CD4-positive, alpha-beta T cell treated with Interleukin-10 for 1 hour (primary cell): ENCODE data around the gene DDX24.
A peak's percentile ranks its signal among the peaks of the same experiment; 100 is the strongest.
"Not testable (repeated sequence)": the region's sequence is repeated elsewhere in the genome, so short reads cannot be mapped to it uniquely, and the experiment has no call there.

Experiments
- DNase-seq: peaks from one replicate; pipeline ENCODE4 v3.0.0-alpha.2; 2020

Gene DDX24

GRCh38 chr14:94079891-94080620 lies 946 bp downstream of the DDX24 start:
- peak; percentile 39 for DNase-seq

DNA sequence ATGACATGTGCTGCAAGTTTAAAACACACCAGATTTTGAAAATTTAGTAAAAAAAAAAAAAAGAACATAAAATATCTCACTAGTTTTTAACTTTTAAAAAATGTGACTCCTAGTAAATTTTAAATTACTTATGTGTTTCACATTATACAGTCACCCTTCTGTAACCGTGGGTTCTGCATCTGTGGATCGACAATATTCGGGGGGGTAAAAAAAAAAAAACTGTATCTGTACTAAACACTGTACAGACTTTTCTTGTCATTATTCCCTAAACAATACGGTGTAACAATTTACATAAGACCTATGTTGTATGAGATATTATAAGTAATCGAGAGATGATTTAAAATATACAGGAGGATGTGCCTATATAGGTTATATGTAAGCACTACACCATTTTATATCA lies 3.2 kb downstream of the DDX24 start:
- no peak for DNase-seq

DNA sequence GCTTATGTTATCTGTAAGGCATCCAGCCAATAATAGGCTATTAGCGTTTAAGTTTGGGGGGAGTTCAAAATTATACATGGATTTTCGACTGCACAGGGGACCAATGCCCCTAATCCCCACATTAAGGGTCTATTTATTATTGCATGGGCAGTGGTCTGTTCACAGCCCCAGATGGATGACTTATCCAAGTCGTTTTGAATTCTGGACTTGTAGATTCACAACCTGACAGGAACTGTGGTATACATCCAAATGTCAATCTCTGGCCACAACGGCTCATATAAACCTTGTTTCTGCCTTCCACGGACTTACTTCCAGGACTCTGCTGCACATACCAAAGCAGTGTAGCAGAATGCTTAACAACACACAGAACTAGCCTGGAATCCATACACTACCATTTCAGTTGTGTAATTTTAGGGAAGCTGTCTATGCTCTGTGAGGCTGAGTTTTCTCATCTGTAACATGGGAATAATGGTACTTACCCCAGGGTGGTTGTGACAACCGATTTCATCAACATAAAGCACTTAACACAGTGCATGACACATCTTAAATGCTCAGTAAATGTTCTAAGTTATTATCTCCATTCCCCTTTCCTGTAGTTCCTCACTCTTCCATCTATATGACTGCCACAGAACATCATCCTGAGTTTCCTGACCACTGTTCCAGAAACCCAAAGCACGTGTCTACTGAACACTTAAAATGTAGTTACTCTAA lies 3.7 kb downstream of the DDX24 start:
- DNase-seq, result no peak

DNA sequence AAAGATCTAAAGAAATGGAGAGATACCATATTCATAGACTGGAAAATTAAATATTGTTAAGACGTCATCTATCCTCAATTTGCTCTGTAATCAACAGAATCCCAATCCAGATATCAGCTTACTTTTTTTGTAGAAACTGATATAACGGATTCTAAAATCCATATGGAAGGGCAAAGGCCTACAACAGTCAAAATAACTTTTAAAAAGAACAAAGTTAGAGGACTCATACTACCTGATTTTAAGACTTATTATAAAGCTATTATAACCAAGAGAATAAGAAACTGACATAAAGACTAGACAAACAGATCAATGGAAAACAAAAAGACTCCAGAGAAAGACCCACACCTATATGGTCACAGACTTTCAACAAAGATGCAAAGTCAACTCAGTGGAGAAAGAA lies 6.0 kb downstream of the DDX24 start:
- no peak for DNase-seq

DNA sequence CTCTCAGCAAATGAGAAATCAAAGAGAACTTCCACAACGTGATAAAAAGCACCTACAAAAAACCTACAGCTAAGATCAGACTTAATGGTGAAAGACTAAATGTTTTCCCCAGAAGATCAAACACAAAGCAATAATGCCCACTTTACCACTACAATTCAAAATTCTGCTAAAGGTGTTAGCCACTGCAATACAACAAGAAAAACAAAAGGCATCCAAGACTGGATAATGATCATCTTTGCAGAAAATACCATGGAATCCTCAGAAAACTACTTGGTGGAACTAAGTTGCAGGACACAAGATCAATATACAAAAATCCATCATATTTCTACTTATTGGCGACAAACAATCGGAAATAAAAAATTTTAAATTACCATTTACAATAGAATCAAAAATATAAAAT lies 6.5 kb downstream of the DDX24 start:
- DNase-seq, result no peak

- not testable (repeated sequence) for DNase-seq
These were observed 8.9 kb downstream of the DDX24 start for GRCh38 chr14:94072076-94072475.

DNA sequence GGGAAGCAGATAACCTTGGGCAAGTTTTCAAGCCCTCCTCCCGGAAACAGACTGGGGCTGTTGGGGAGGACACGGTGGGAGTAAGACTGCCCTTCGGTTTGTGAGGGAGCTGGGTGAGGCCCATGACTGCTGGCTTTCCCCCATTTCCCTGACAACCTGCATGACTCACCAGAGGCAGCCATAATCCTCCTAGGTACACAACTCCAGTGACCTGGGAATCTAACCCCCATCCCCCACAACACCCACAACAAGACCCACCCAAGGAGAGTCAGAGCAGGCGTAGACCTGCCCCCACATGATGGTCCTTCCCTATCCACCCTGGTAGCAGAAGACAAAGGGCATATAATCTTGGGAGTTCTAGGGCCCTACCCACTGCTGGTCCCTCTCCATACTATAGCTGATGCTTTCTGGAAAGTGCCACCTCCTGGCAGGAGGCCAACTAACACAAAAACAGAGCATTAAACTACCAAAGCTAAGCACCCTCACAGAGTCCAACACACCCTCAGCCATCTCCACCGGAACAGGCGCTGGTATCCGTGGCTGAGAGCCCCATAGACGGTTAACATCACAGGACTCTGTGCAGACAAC lies 14.8 kb downstream of the DDX24 start:
- DNase-seq, result no peak

DNA sequence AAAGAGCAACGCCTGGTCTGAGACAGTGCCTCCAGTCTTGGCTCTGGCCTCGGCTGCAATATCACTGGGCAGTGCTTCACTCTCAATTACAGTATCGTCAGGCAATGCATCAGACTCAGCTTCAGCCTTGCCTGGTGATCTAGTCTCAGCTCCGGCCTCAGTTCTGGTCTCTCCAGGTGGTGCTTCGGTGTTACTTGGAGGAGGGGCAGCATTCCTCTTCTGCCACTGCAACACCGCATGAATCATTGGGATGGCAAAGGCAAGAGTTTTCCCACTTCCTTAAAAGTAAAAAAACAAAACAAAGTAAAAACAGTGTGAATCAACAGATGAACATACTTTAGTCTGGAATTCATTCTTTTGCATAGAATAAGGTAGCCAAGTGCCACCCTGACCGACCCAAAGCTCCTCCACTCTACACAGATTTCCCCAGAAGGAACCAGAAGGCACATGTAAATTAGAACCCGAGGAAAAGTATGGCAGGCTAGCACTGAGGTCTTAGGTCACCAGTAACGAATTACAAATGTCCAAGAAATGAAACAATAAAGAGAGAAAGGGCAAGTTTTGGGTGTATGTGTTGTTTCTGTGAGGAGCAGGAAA lies 18.6 kb downstream of the DDX24 start:
- no peak for DNase-seq

DNA sequence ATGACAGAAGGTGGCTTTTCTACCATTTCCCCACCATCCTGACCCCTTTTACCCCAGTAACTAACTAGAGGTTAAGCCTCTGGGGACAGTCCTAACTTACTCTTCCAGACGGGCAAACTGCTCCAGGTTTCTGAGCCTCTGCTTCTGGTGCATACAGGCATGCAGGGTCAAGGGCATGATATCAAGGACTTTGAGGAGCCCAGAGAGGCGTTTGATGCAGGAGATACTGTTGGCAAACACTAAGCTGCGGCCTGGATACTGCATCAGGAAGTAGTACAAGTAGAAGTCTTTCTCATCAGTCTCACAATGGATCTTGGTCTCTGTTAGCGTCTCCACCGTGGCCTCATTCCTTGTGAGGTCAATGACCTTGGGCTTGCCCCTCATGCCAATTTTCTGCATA lies 21.0 kb downstream of the DDX24 start:
- no peak for DNase-seq

- DNase-seq, result no peak
These were observed 22.3 kb downstream of the DDX24 start for GRCh38 chr14:94058674-94059138.

DNA sequence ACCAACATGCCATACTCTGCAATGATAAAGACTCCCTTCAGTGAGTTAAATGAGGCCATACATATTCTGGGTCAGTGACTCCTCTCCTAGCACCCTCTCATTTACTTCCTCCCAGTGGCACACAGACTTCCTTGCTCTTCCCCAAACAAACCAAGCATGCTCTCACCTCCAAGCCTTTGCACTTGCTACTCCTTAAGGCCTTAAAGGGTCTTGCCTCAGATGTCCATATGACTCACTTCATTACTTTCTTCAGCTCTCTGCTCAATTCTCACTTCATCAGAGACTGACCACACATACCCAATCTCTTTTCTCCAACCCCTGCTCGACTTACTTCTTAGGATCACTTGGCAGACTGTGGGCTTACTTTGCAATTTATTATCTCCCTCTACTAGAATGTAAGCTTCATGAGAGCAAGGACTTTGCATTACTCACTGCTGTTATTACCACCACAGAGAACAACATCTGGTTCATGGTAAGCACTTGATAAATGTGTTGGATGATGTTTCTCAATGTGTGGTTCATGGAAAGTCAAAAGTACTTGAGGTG lies 22.8 kb downstream of the DDX24 start:
- DNase-seq, result no peak

- peak; percentile 44 for DNase-seq
These were observed 24.3 kb downstream of the DDX24 start for GRCh38 chr14:94056579-94057308.

GRCh38 chr14:94054936-94055335 lies 26.1 kb downstream of the DDX24 start:
- no peak for DNase-seq

DNA sequence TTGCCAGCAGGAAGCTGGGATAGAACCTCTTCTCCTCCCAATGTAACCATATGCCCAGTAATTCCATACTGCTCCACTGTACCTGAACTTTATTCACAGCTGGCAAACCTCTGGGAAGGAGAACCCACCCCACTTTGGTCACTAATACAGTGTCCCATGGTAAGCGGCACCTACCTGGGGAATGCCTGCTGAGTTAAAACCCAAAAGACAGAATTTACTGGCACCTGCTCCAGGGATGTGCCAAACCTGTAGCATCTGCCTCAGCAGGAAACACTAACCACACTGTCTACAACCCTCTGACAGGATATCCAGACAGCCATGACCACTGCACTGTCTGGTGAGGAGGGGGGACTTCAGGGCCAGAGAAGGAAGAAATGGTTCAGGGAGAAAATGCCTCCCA lies 26.6 kb downstream of the DDX24 start:
- DNase-seq, result no peak

DNA sequence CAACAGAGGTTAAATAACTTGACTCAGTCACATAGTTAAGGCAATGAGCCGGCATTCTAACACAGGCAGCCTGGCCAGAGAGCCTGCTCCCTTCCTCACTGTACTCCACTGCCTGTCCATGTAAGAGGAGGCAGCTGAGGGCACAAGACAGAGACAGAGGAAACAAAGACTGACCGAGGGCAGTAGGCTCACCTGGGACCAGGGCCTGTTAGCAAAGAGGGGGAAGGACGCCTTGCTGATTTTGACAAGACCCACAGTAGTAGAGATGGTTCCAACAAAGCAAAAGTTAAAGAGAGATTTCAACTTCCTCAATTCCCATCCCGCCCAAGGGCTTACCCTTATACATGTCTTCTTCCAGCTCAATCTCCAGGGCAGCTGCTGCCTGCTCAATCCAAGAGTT lies 28.3 kb downstream of the DDX24 start:
- no peak for DNase-seq

- no peak for DNase-seq
These were observed 28.8 kb downstream of the DDX24 start for GRCh38 chr14:94052199-94052598.

DNA sequence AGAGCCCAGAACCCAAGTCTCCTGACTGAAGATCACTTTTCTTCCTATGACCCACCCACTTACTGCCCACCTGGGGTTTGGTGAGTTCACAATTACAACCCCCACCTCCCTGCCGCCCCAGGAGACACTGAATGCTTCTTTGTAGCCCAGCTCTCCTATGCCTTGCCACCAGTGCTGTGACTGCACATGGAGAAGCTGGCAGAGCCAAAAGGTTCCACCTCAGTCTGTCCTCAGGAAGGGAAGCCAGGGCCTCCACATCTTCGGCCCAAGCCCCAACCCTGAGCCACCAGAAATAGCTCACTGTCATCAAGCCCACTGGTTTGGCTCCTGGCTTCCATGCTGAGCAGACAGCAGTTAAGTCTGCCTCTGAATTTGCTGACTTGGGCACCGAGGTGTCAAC lies 29.2 kb downstream of the DDX24 start:
- DNase-seq, result no peak

DNA sequence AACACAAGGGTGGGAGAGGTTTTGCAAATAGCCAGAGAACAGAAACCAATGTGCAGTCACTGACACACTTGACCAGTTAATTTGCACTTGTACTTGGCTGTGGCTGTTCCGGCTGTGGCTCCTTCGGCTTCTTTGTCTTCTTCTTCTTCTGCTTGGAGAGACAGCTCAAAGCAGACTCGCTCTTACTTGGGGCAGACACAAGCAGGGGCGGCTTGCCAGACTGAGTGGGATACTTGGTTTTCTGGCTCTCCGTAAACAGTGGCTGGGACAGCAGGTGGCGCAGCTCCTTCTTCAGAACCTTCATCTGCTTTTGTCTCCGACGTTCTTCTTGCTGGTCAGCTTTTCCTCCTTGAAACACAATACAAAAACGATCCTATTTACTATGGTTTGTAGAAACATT lies 29.9 kb downstream of the DDX24 start:
- no peak for DNase-seq

- no peak for DNase-seq
These were observed 30.6 kb downstream of the DDX24 start for GRCh38 chr14:94050231-94050880.

- no peak for DNase-seq
These were observed 31.4 kb downstream of the DDX24 start for GRCh38 chr14:94049625-94050023.

GRCh38 chr14:94048691-94049624 lies 32.0 kb downstream of the DDX24 start:
- no peak for DNase-seq
